Head of caudate nucleus (tissue), 42 donors: ENCODE results near the gene TGFBI.

Source experiments
- DNase-seq, 42 donors: peaks; one replicate each; pipeline versions ENCODE4 v3.0.0 to v3.0.0-alpha.2; 2020 to 2021; ENCODE audit warnings: mixed read lengths in 7 of 42
- intact Hi-C: fragments of 100-400 bp; cut with DNase I; formaldehyde crosslinking; loops from one replicate; pipeline ENCODE4 v1.15.0; 2022

TGFBI gene

DNA sequence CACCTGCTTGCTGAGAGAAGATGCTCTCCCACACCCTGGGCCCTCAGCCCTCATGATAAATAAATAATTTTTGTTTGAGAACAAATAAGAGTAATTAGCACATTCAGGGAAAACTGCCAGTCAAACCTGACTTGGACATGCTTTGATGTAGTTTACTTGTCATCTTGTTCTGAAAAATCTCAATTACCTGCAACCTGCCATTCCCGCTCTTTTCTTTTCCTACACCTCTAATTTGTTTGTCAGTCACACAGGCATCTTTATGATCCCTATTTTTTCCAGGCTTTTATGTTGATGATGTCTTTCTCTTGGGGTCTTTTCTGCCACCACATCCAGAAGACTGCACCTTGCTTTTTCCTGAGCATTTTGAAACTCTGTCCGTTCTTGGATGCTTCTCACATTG, 28.6 kb upstream of the TGFBI start:
- no peak for DNase-seq
- intact Hi-C loops: no loop called here

GRCh38 chr5:136000932-136001331, 27.9 kb upstream of the TGFBI start:
- DNase-seq: no peak
- intact Hi-C loops: no loop called here

DNA sequence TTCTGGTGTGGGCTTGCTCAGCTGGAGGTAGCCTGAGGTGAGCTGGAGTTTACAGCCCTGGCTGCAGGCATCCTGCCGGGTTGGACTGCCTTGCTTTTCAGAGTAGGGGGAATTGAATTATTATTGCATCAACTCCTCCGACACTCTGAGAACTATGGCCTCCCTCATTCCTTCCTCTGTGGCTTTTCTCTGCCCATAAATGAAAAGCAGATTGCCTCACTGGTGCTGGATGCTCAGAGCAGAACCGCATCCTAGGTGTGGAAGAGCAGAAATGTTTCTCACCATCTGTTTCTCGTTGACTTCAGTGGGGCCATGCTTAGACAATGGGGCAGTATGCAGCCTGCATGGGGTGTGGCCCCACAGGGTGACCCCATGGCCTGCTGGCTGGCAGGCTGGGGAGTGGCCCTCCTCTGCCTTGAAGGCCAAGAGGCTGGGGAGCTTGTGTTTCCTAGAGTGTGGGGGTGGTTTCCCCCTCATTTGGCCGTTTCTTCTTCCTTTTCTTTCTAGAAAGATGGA, 27.3 kb upstream of the TGFBI start:
- DNase-seq: no peak
- intact Hi-C loops: no loop called here

DNA sequence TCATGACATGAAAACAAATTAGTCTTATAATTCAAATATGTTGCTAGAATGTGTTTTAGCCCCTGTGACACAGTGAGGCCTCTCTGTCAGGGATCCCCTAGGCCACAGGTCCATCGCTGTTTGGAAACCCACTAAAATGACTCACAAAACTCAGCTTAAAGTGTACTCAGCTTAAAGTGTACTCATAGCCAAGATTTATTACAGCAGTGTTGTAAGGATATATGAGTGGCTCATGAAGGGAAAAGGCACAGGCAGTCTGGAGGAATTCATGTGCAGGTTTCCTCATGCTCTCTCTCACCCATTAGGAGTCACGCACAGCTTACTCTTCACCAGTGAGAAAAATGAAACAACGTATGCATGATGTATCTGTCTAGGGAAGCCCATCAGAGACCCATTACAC, 24.4 kb upstream of the TGFBI start:
- no peak for DNase-seq
- intact Hi-C loops: no loop called here

DNA sequence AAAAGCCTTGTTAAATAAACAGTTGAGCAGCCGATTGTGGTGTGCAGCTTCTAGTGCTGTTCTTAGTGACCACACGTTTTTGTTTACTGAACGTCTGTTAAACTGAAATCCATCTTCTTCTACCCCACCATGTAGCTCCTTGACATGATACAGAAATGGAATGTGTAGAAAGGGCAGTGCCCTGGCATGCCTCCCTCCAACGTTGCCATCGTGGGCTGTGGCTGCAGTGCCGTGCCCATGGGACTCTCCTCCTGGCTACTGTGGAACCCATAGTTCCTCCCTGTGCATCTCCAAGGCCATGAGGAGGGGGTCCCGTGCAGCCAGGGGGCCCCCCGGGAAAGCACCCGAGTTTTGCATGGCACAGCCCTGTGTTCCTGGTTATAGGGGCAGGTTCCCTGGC, 23.3 kb upstream of the TGFBI start:
- DNase-seq: no peak
- intact Hi-C loops: no loop called here

DNA sequence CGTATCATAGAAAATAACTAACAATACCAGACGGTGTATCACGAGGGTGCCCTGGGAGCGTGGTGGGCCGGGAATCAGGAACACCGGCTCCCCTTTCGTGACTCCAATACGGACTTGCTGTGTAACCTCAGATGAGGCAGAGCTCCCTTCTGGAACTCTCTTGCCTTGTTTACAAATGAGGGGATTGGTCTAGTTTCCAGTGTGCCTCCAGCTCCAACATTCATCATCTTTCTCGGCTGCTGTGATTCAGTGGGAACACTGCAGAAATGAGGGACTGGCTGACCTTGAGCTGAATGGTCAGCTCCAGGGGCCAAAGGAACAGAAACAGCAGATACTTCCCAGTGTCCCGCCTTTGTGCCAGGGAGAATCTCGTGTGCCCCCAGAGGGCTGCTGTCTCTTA, 22.6 kb upstream of the TGFBI start:
- no peak for DNase-seq
- intact Hi-C loops: no loop called here

GRCh38 chr5:136006761-136007251, 22.0 kb upstream of the TGFBI start:
- intact Hi-C loops: no loop called here

GRCh38 chr5:136007271-136007670, 21.5 kb upstream of the TGFBI start:
- intact Hi-C loops: no loop called here
- no peak for DNase-seq

More at GRCh38 chr5:136006761-136007251, 22.0 kb upstream of the TGFBI start:
- no peak for DNase-seq

- no peak for DNase-seq
- intact Hi-C loops: no loop called here
These were observed 17.3 kb upstream of the TGFBI start for GRCh38 chr5:136011414-136012001.

GRCh38 chr5:136012041-136012804, 16.6 kb upstream of the TGFBI start:
- no peak for DNase-seq
- intact Hi-C loops: no loop called here

DNA sequence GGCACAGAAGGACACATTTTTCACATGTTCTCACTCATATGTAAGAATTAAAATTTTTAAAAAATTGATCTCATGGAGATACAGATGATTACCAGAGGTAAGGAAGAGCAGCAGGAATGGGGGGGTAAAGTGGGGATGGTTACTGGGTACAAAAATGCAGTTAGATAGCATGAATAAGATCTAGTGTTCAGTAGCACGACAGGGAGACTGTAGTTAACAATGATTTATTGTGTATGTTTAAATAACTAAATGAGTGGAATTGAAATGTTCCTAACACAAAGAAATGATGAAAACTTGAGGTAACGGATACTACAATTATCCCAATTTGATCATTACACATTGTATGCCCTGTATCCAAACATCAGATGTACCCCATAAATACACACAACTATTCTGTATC, 15.2 kb upstream of the TGFBI start:
- DNase-seq: no peak
- intact Hi-C loops: no loop called here

DNA sequence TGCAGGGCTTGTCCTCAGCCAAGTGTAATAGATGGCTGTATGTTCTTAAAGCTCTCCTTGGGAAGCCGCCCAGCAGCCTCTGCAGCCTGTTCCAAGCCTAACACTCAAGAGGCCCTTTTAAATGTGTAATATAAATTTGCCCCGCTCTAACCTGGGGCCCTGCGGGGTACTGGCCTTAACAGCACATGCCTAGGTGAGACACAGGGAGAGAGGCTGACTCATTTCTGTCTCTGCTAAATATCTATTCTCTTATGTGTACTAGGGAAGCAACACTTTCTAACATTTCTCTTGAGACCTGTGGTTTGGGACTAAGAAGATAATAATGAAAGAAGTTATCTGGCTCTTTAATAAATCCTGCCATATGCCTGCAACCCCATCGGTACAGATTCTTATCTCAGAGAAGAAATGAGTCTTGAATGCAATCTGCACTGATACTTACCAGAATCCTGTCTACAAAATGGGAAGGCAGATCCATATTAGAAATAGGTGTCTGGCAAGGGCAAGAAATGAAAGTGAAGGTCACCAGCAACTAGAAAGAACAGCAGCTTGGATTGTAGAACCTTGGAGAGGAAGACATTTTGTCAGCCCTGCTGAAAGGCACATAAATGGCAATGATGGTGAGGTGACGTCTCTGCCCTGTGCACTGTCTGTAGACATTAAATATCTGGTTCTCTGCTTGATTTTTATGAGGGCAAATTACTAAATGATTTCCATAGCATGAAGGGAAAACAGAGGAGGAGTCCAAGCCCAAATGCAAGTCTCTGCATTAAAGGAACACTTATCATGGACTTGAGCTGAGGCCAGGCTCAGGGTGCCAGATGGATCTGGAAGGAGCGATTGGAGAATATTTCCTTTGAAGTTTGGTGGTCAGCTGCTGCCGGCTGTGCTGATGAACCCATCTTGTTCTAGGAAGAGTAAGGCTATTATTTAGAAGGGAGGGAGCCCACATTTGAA, 14.5 kb upstream of the TGFBI start:
- DNase-seq: no peak
- intact Hi-C loops: no loop called here

DNA sequence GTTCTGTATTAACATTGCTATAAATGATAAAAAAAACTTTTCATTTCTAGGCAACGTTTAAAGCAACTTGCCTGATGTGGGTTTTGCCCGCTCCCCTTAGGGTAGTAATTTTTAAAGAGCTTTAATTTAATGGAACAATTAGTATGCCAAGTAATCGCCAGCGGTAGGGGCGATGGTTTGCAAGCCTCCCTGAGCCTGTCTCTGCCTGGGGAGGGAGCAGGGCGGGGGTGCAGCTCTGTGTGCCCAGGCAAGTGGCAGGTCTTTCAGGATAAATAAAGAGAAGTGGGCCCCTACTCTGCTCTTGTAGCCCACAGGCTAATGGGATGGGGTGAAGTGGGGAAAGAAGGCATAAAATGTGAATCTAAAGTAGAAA, 13.8 kb upstream of the TGFBI start:
- intact Hi-C loops: no loop called here

GRCh38 chr5:136015966-136016650, 12.7 kb upstream of the TGFBI start:
- no peak for DNase-seq
- intact Hi-C loops: no loop called here

More for the DNA sequence above, 13.8 kb upstream of the TGFBI start:
- no peak for DNase-seq

DNA sequence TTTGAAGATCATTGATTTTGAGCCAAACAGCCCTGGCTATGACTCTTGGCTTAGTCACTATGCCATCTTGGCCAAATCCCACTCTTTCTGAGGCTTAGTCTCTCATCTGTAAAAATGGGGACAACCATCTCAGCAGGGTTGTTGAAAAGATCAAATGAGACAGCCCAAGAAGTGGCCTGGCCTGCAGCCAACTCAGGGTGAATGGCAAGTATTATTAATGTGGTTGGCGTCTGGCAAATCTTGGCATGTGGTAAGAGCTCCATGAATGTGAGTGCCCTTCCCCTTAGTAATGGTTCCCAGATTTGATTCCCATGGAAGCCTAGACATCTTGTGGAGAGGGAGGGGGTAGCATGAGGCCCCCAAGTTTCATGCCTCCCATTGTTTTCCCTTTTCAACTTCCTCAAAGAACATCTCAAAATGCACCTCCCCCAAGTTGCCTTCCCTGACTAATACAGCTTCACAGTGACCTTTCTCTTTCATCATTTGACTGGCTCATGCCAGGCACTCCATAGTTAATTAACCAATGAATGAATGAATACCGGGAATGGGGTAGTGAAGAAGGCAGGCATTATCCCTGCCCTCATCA, 11.8 kb upstream of the TGFBI start:
- intact Hi-C loops: no loop called here
- peak in 32 of 42 donors; percentile 14 to 84 (median 45) for DNase-seq

- DNase-seq: no peak
- intact Hi-C loops: no loop called here
These were observed 9.7 kb upstream of the TGFBI start for GRCh38 chr5:136018814-136019783.

DNA sequence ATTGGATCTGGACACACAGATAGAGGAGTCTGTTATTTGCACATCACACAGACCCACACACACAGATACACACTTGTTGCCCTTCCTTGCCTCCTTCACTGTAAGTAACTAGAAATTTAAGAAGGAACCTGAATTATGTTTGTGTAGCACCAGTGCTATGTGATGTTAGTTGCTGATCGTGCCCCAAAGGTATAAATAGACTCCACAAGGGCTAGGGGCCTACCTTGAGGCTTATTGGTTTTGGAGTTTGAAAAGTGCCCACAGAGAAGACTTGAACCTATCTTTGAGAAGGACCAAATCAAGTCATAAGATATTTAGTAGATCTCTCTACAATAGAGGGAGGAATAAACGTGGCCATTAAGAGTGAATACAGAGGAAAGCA, 8.8 kb upstream of the TGFBI start:
- DNase-seq: no peak
- intact Hi-C loops: no loop called here
